Fibroblast of villous mesenchyme (primary cell): ENCODE measurements around the gene EVI2A. TPM values are rescaled to one million over a fixed set of nuclear protein-coding genes. Genes with fewer than 3 reads are reported as not detected.

ENCODE experiments used
- DNase-seq: peaks from one replicate; pipeline ENCODE4 v3.0.0-alpha.2; 2010; ENCODE audit warnings: low read depth
- H3K4me3 ChIP-seq: 2 replicates; pipeline ENCODE4 v1.5.1; 2011; ENCODE audit warnings: low read depth, mild to moderate bottlenecking, low read length
- CTCF ChIP-seq: IDR thresholded peaks from 2 replicates; pipeline ENCODE4 v1.5.1; 2012; ENCODE audit warnings: low read depth, mild to moderate bottlenecking, low read length; ENCODE audit not compliant: insufficient read depth
- total RNA-seq: library from RNA; depleted of rRNA; stranded (reverse); fragments of >200 nt; gene quantifications from 2 replicates; pipeline ENCODE4 v1.2.3, GENCODE V29; 2012

EVI2A gene
- total RNA-seq, 1 donor: 0.43 TPM

- no peak for TF ChIP-seq CTCF
- H3K4me3 ChIP-seq: no peak overlapping the region
- no peak for DNase-seq
Measured at GRCh38 chr17:31321966-31322365, 544 bp upstream of the EVI2A start.

GRCh38 chr17:31320791-31321190, 631 bp downstream of the EVI2A start:
- no peak for TF ChIP-seq CTCF
- no peak overlapping the region for H3K4me3 ChIP-seq
- peak; percentile 74 for DNase-seq

- TF ChIP-seq CTCF: no peak
- DNase-seq: no peak
- H3K4me3 ChIP-seq: no peak overlapping the region
Measured at GRCh38 chr17:31320241-31320640, 1.2 kb downstream of the EVI2A start.

GRCh38 chr17:31318851-31319661, 2.4 kb downstream of the EVI2A start:
- no peak for TF ChIP-seq CTCF
- no peak overlapping the region for H3K4me3 ChIP-seq

GRCh38 chr17:31318298-31318801, 3.1 kb downstream of the EVI2A start:
- no peak for TF ChIP-seq CTCF
- peak; percentile 78 for DNase-seq
- no peak overlapping the region for H3K4me3 ChIP-seq

More at GRCh38 chr17:31318851-31319661, 2.4 kb downstream of the EVI2A start:
- no peak for DNase-seq

- DNase-seq: no peak
- no peak overlapping the region for H3K4me3 ChIP-seq
- no peak for TF ChIP-seq CTCF
Measured at GRCh38 chr17:31314782-31315100, 6.7 kb downstream of the EVI2A start.
